K562 (cell line): Measurements from ENCODE around the gene STIL. TPM values are rescaled to one million over a fixed set of nuclear protein-coding genes. Genes with fewer than 3 reads are reported as not detected.
A peak's percentile ranks its signal among the peaks of the same experiment; 100 is the strongest.

ENCODE experiments used
- ATAC-seq: fragments of 200-7000 bp; cut with Tn5 transposase; 3 replicates; pipeline ENCODE4 v1.9.1; 2020; ENCODE audit warnings: moderate library complexity
- BruUV-seq: library from RNA; stranded (reverse); fragments of 400-500 nt; replicated peaks from 2 replicates; lab custom pipeline; 2021; lab: Mats Ljungman, UMichigan
- CTCF ChIA-PET: fragments of 300-600 bp; formaldehyde crosslinking; extraction: SDS; loops from one replicate; lab custom pipeline; 2021; ENCODE audit warnings: low intra/inter-chr PET ratio; lab: Yijun Ruan, JAX
- POLR2A ChIA-PET: fragments of 300-600, 350-650 bp; sonication (Branson Sonifier 250); formaldehyde crosslinking; extraction: SDS; loops from one replicate; lab custom pipeline; 2021; ENCODE audit warnings: antibody characterized with exemption, inconsistent platforms; lab: Yijun Ruan, JAX
- DNase-seq, 4 experiments: peaks; one replicate each; pipeline versions ENCODE4 v3.0.0 to v3.0.0-alpha.2; 2011 to 2018; ENCODE audit warnings: low spot score in 3 of 4, mixed read lengths in 3 of 4; ENCODE audit errors: extremely low read depth in 1 of 4
- FAIRE-seq: peaks from 2 replicates; lab custom pipeline; 2011; peaks lifted over from hg19 to GRCh38; lab: Jason Lieb, UNC
- H2AFZ ChIP-seq: 2 replicates; pipeline ENCODE4 v1.6.0; 2011; ENCODE audit warnings: low read depth, low read length, control low read depth, inconsistent platforms
- H3K27ac ChIP-seq: fragments of 200-600 bp; 3 replicates; pipeline ENCODE4 v1.8.0; 2011; ENCODE audit warnings: low read depth, mild to moderate bottlenecking, control low read depth, inconsistent platforms, low read length, moderate library complexity, mixed read lengths; ENCODE audit errors: extremely low read depth
- H3K27me3 ChIP-seq, 2 experiments: fragments of 300-600 bp in 1 of 2; 2 replicates in 1 of 2; 3 replicates in 1 of 2; pipeline versions ENCODE4 v1.6.0 to v1.8.0; 2011; ENCODE audit warnings: inconsistent platforms in 2 of 2, low read length in 2 of 2, mild to moderate bottlenecking in 1 of 2, mixed read lengths in 1 of 2, moderate library complexity in 1 of 2; ENCODE audit not compliant: control insufficient read depth in 2 of 2, insufficient read depth in 2 of 2
- H3K36me3 ChIP-seq: fragments of 300-600 bp; 3 replicates; pipeline ENCODE4 v1.8.0; 2011; ENCODE audit warnings: mild to moderate bottlenecking, low read length, inconsistent platforms; ENCODE audit not compliant: control insufficient read depth, insufficient read depth
- H3K4me1 ChIP-seq, 2 experiments: fragments of 200-600 bp in 1 of 2; replicated peaks in 1 of 2; 2 replicates in 1 of 2; 3 replicates in 1 of 2; pipeline versions ENCODE4 v1.5.1 to v1.8.0; 2011; ENCODE audit warnings: inconsistent platforms in 2 of 2, low read length in 2 of 2, mild to moderate bottlenecking in 1 of 2, mixed read lengths in 1 of 2, moderate library complexity in 1 of 2; ENCODE audit not compliant: control insufficient read depth in 2 of 2, insufficient read depth in 2 of 2
- H3K4me2 ChIP-seq: 2 replicates; pipeline ENCODE4 v1.6.1; 2011; ENCODE audit warnings: low read length, control low read depth, inconsistent platforms, mixed read lengths; ENCODE audit not compliant: insufficient read depth
- H3K4me3 ChIP-seq: fragments of 200-600 bp; sonication (generic), shearing (Covaris generic); 2 replicates; pipeline ENCODE4 v1.5.1; 2016; ENCODE audit warnings: control low read depth, inconsistent platforms
- H3K79me2 ChIP-seq: fragments of 200-600 bp; 3 replicates; pipeline ENCODE4 v1.8.0; 2011; ENCODE audit warnings: low read length, inconsistent platforms; ENCODE audit not compliant: control insufficient read depth, insufficient read depth
- H3K9ac ChIP-seq, 2 experiments: 2 replicates each; pipeline versions ENCODE4 v1.6.0 to v1.6.1; 2011; ENCODE audit warnings: low read depth in 2 of 2, low read length in 2 of 2, control low read depth in 1 of 2, inconsistent platforms in 1 of 2, mild to moderate bottlenecking in 1 of 2, mixed read lengths in 1 of 2; ENCODE audit not compliant: insufficient read depth in 1 of 2
- H3K9me1 ChIP-seq: one replicate; pipeline ENCODE4 v1.6.0; 2011; ENCODE audit warnings: inconsistent platforms, mild to moderate bottlenecking, low read length, moderate library complexity; ENCODE audit not compliant: control insufficient read depth, insufficient read depth
- H3K9me3 ChIP-seq: replicated peaks from 2 replicates; pipeline ENCODE4 v1.5.1; 2011; ENCODE audit warnings: low read depth, low read length, inconsistent platforms; ENCODE audit not compliant: control insufficient read depth, insufficient read depth
- H4K20me1 ChIP-seq: replicated peaks from 2 replicates; pipeline ENCODE4 v1.6.1; 2011; ENCODE audit warnings: low read length, inconsistent platforms, mixed read lengths; ENCODE audit not compliant: control insufficient read depth, insufficient read depth
- EP300 ChIP-seq: IDR thresholded peaks from 2 replicates; pipeline ENCODE4 v1.6.1; 2012; ENCODE audit warnings: low read length, improper control_type of control experiment
- ETV5 ChIP-seq: sonication (generic); formaldehyde crosslinking; IDR thresholded peaks from 2 replicates; pipeline ENCODE4 v1.4.0; 2020; ENCODE audit warnings: low read depth, mild to moderate bottlenecking, missing genetic modification reagents
- PBX2 ChIP-seq, 2 experiments: IDR thresholded peaks in 1 of 2; conservative IDR thresholded peaks in 1 of 2; 2 replicates each; pipeline ENCODE4 v1.6.1; 2016; ENCODE audit warnings: low read depth in 2 of 2, mild to moderate bottlenecking in 1 of 2, missing compliant biosample characterization in 1 of 2, missing genetic modification characterization in 1 of 2, moderate library complexity in 1 of 2
- POLR2A ChIP-seq: fragments of 450-650 bp; conservative IDR thresholded peaks from 2 replicates; pipeline ENCODE4 v1.6.1; 2016
- SAP30 ChIP-seq: fragments of 200-600 bp; sonication (generic); IDR thresholded peaks from 2 replicates; pipeline ENCODE4 v1.6.1; 2012; ENCODE audit warnings: borderline replicate concordance, low read depth, mild to moderate bottlenecking, moderate library complexity, low read length, control low read depth, inconsistent platforms; ENCODE audit not compliant: insufficient read depth, poor library complexity, severe bottlenecking
- WHSC1 ChIP-seq: IDR thresholded peaks from one replicate; pipeline ENCODE4 v1.6.1; 2012; ENCODE audit warnings: low read length, control low read depth, inconsistent platforms
- ZBTB11 ChIP-seq, 3 experiments: fragments of 200-800 bp in 1 of 3; fragments of 250-450 bp in 1 of 3; fragments of 450-650 bp in 1 of 3; sonication (Bioruptor Pico) in 1 of 3; sonication (Bioruptor generic) in 1 of 3; formaldehyde crosslinking in 1 of 3; IDR thresholded peaks; 2 replicates each; pipeline versions ENCODE4 v1.6.1 to v1.8.0; 2016 to 2022; ENCODE audit warnings: mild to moderate bottlenecking in 2 of 3, missing genetic modification characterization in 2 of 3, missing compliant biosample characterization in 1 of 3, moderate library complexity in 1 of 3
- ZNF277 ChIP-seq: fragments of 250-450 bp; sonication (Bioruptor Pico); IDR thresholded peaks from 2 replicates; pipeline ENCODE4 v1.8.0; 2022; ENCODE audit warnings: inconsistent platforms, mild to moderate bottlenecking, moderate library complexity, borderline replicate concordance
- ZNF717 ChIP-seq: fragments of 250-450 bp; sonication (Bioruptor Pico); IDR thresholded peaks from 2 replicates; pipeline ENCODE4 v1.5.0; 2021
- WGBS: fragments of 100-300 bp; shearing (Covaris generic); methylation state at CpG from one replicate; pipeline ENCODE4 v1.1.6; 2016; ENCODE audit warnings: low coverage, mixed read lengths; ENCODE audit not compliant: insufficient coverage; ENCODE audit errors: missing lambda C conversion rate; 5-methylcytosine and 5-hydroxymethylcytosine counted together
- in situ Hi-C: fragments of 300-500 bp; cut with MboI; formaldehyde crosslinking; loops from 4 replicates; pipeline ENCODE4 v1.15.0; 2018; ENCODE audit warnings: inconsistent platforms, mixed read lengths
- intact Hi-C: fragments of 100-400 bp; cut with micrococcal nuclease; formaldehyde crosslinking; loops from 2 replicates; pipeline ENCODE4 v1.14.2; 2022
- polyA plus RNA-seq, 8 experiments: library from polyadenylated mRNA; depleted of rRNA in 4 of 8; stranded (reverse) in 5 of 8; unstranded in 3 of 8; fragments of >200 nt; fragmentation: Nextera tagmentation in 2 of 8; fragmentation: Illumina TruSeq in 1 of 8; extraction: Ambion mirVana in 2 of 8; extraction: Trizol in 1 of 8; gene quantifications; 2 replicates each; pipeline versions ENCODE4 v1.2.1 to v1.2.3, GENCODE V29; 2011 to 2014; ENCODE audit warnings: inconsistent platforms in 1 of 8, missing spikeins in 1 of 8
- total RNA-seq, 7 experiments: library from RNA; depleted of rRNA in 6 of 7; stranded (reverse); fragments of >200 nt in 6 of 7; fragmentation: Illumina TruSeq in 2 of 7; extraction: Trizol in 2 of 7; gene quantifications; 2 replicates each; pipeline versions ENCODE4 v1.2.1 to v1.2.3, GENCODE V29; 2011 to 2021; ENCODE audit warnings: low replicate concordance in 1 of 7

STIL gene
- total and polyA plus RNA-seq, 9 of the 15 experiments (the other 6 are each of a cell fraction or from before 2014, with no cell fraction given) = 10.5 to 77.4 (median 39.6) TPM

DNA sequence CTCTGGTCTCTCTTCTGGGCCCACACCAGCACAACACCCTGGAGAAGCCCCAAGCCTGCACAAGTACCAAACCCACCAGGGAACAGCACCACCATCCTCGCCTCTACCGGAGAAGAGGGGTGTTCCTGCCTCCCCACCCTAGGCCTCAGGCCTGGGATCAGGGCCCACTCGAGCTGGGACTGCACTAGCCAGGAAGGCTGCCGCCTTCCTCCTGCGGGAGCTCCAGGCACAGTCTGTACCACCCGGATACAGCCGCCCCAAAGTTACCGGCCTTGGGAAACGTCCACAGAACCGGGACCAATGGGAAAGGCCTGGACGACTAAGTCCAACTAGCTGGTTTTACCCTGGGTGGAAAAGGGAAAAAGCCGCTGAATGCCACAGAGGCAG, 85.3 kb downstream of the STIL start (continued):
- TF ChIP-seq PBX2 (CRISPR knock-in tag; IDR thresholded peaks at IDR 0.05; ENCODE audit: low read depth) (no peak), PBX2 (tag; conservative IDR thresholded peaks at IDR 0.05; ENCODE audit: low read depth) (no peak)

- Histone ChIP-seq H3K27me3 (no peaks in the 10 kb centered on the region), H2AFZ (no peak overlapping the region), H3K4me1 (peaks cover 28 to 46% of the 10 kb centered on the region in 2 experiments), H3K4me3 (peak overlapping the region; percentile 62), H3K9ac (peak overlapping the region; percentile 98 to 100), H3K79me2 (peaks cover 92% of the 10 kb centered on the region), H3K9me1 (peaks cover 16% of the 10 kb centered on the region), H3K4me2 (peak overlapping the region; percentile 93), H3K27ac (peak overlapping the region; percentile 97; the same call in 2 of the 3 replicates), H4K20me1 (peaks cover 14% of the 10 kb centered on the region; the same call in 1 of the 2 replicates), H3K9me3 (no peaks in the 10 kb centered on the region), H3K36me3 (peaks cover 51% of the 10 kb centered on the region)
- 6% methylated on average over 7 of the region's 7 CpGs for WGBS
- in situ Hi-C loops = no loop called here
- ATAC-seq = peak; percentile 1
- BruUV-seq = no TSS peak
- intact Hi-C loops = loop anchor here (5.0 kb wide), 1 partner anchor 35 kb away; no protein-coding TSS in a partner anchor
- DNase-seq = peak in 2 of 4 experiments; percentile 15 to 50
- ChIA-PET CTCF (interaction anchor here (0.6 kb wide), 1 partner anchor 27 kb away, joined by 3 read pairs; no protein-coding TSS in a partner anchor), POLR2A (interaction anchor here (0.5 to 5.2 kb wide), 15 partner anchors 7 to 230 kb away, joined by 3 to 80 read pairs (median 6); no protein-coding TSS in a partner anchor)
- FAIRE-seq = peak; percentile 67
- no peak for TF ChIP-seq ZNF277
- TF ChIP-seq ETV5 (CRISPR knock-in tag) = no peak
- TF ChIP-seq ZNF717 (CRISPR knock-in tag) = no peak
- 0 out of 2 replicates have a peak, but pooled peaks have one; percentile 19 for TF ChIP-seq POLR2A
- TF ChIP-seq ZBTB11 (CRISPR knock-in tag; IDR thresholded peaks at IDR 0.05) = peak in 2 of 3 experiments; percentile 65 to 91; a peak in 4 of 6 replicates
- TF ChIP-seq SAP30 = peak; percentile 32
- TF ChIP-seq WHSC1 = no peak
- TF ChIP-seq EP300 = 0 out of 2 replicates have a peak, but pooled peaks have one; percentile 11
Observed at GRCh38 chr1:47227341-47228232, 86.4 kb downstream of the STIL start.
